ENCODE results near the gene PREB. TPM values are rescaled to one million over a fixed set of nuclear protein-coding genes. Genes with fewer than 3 reads are reported as not detected.

The PREB gene
- total and polyA plus RNA-seq, 2 of the 13 experiments (the other 11 are each of a cell fraction or from before 2014, with no cell fraction given) = 112 to 192 TPM

DNA sequence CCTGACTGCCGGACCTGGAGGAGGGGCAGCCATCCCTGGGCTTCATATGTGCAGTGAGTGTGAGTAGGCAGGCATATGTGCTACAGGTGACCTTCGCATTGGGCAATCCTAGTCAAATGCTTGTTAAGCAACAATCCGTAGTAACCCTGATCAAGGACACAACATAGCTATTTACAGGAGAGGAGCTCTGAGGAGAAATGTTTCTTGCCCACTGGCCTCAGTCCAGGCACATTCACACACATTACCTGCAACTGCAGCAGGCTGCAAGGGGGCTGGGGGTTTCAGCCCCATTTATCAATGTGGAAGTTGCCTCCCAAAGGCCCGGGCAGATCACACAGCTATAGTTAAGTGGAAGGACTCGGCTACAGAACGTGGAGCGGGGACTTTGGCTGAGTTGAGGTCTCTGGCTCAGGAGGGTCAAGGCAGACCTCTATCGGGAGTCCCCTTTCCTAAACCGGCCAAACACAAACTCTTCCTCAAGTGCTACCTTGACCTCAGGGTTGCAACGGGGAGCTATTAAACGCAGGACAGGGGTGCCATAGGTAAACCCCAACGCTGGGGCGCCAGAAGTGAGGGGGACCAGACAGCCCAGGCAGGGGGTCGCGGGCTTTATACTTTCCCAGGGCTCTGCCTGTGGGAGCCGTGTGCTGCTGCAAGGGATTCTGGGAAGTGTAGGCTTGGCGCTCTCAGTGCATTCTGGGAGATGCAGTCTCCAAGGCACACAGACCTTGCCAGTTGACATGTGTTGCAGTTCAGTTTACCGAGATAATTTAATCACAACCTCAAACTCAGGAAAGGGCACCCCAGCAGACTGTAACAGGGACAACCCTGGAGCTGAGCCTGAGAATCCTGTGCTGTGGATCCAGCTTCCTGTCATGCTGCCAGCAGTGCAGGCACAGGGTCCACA, 38.4 kb downstream of the PREB start (continued):
- 0 out of 2 replicates have a peak, but pooled peaks have one; percentile 51 for TF ChIP-seq KIAA2018 (CRISPR knock-in tag; IDR thresholded peaks at IDR 0.05; ENCODE audit: borderline replicate concordance)
- TF ChIP-seq MZF1 (CRISPR knock-in tag; IDR thresholded peaks at IDR 0.05; ENCODE audit: borderline replicate concordance) = no peak; the same call in 1 of the 2 replicates
- TF ChIP-seq NR2F6 (IDR thresholded peaks at IDR 0.05) = peak; percentile 89
- peak; percentile 97 for TF ChIP-seq NR2F6 (CRISPR knock-in tag; IDR thresholded peaks at IDR 0.05)
- TF ChIP-seq ETS1 (CRISPR knock-in tag; IDR thresholded peaks at IDR 0.05) = no peak
- TF ChIP-seq, protein P1, sequence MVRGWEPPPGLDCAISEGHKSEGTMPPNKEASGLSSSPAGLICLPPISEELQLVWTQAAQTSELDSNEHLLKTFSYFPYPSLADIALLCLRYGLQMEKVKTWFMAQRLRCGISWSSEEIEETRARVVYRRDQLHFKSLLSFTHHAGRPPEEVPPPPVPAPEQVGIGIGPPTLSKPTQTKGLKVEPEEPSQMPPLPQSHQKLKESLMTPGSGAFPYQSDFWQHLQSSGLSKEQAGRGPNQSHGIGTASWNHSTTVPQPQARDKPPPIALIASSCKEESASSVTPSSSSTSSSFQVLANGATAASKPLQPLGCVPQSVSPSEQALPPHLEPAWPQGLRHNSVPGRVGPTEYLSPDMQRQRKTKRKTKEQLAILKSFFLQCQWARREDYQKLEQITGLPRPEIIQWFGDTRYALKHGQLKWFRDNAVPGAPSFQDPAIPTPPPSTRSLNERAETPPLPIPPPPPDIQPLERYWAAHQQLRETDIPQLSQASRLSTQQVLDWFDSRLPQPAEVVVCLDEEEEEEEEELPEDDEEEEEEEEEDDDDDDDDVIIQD (CRISPR knock-in tag; IDR thresholded peaks at IDR 0.05; ENCODE audit: low read depth) = peak; percentile 71
- TF ChIP-seq ZNF350 (CRISPR knock-in tag; IDR thresholded peaks at IDR 0.05; ENCODE audit: borderline replicate concordance, low read depth) = peak; percentile 97
- TF ChIP-seq KLF9 (CRISPR knock-in tag; IDR thresholded peaks at IDR 0.05; ENCODE audit: low read depth) = 0 out of 2 replicates have a peak, but pooled peaks have one; percentile 18
- TF ChIP-seq E2F5 (CRISPR knock-in tag; conservative IDR thresholded peaks at IDR 0.05) = peak; percentile 42; the same call in 1 of the 2 replicates
- TF ChIP-seq BRCA1 (CRISPR knock-in tag; IDR thresholded peaks at IDR 0.05) = peak; percentile 95
- TF ChIP-seq NCOR1 (IDR thresholded peaks at IDR 0.05; ENCODE audit: borderline replicate concordance, low read length) = peak; percentile 84; the same call in 1 of the 2 replicates
- 0 out of 2 replicates have a peak, but pooled peaks have one; percentile 10 for TF ChIP-seq ZKSCAN1 (IDR thresholded peaks at IDR 0.05; ENCODE audit: low read length)
- peak; percentile 50; the same call in 1 of the 2 replicates for TF ChIP-seq MYNN (CRISPR knock-in tag; IDR thresholded peaks at IDR 0.05; ENCODE audit: low read depth)
- TF ChIP-seq, protein P2, sequence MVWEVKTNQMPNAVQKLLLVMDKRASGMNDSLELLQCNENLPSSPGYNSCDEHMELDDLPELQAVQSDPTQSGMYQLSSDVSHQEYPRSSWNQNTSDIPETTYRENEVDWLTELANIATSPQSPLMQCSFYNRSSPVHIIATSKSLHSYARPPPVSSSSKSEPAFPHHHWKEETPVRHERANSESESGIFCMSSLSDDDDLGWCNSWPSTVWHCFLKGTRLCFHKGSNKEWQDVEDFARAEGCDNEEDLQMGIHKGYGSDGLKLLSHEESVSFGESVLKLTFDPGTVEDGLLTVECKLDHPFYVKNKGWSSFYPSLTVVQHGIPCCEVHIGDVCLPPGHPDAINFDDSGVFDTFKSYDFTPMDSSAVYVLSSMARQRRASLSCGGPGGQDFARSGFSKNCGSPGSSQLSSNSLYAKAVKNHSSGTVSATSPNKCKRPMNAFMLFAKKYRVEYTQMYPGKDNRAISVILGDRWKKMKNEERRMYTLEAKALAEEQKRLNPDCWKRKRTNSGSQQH (CRISPR knock-in tag; IDR thresholded peaks at IDR 0.05; ENCODE audit: low read depth) = peak; percentile 78; the same call in 1 of the 2 replicates

Data from HepG2 (cell line).